ENCODE measurements around the gene FRMPD1.

DNA sequence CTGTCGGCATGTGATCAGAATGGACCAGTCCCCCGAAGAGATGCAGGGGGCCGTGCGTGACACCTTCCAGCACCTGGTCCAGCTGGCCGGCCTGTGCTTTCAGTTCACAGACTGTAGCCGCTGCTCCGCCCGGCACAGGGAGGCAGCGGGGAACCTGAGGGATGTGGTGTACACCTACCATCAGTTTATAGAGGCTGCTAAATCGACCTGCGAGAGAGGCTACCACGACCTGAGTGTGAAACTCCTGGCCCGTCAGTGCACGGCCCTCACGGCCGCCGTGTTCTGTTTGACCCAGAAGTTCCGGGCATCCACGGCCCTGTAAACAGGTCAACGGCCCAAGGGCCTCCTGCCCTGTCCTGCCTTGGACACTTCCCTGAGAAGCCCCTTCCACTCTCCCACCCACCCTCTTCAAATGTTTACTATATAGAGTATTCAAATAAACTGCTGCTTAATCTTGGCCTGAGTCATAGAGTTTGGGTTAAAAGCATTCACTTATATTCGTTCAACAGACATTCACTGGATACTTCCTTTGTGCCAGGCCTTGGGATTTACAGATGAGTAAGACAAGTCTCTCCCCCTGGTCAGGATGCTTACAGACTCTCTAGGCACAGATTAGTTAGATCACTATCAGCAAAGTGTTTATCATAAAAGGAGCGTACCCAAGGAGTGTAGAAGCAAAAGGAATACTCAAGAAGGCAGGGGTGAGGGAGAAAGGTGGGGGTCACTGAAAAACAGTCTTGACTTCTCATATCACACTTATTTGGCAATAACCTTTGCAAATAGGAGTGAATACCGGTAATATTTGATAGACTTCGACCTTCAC is 95.9 kb downstream of the FRMPD1 start:
- TF ChIP-seq CTCF (IDR thresholded peaks at IDR 0.05): no peak
- TF ChIP-seq ZFX (IDR thresholded peaks at IDR 0.05; ENCODE audit: borderline replicate concordance): no peak

Measured in 22Rv1 (cell line).